Liver (tissue), 3 donors: Measurements from ENCODE around the gene DLG4.

ENCODE experiments used
- EGR1 ChIP-seq, 2 donors: IDR thresholded peaks; 2 replicates each; pipeline ENCODE4 v1.6.1; 2016 to 2018; ENCODE audit warnings: antibody characterized with exemption in 2 of 2, low read depth in 2 of 2
- FOXA1 ChIP-seq: IDR thresholded peaks from 2 replicates; pipeline ENCODE4 v1.6.1; 2016; ENCODE audit warnings: antibody characterized with exemption
- FOXA2 ChIP-seq: IDR thresholded peaks from 2 replicates; pipeline ENCODE4 v1.6.1; 2016; ENCODE audit warnings: antibody characterized with exemption
- HNF4G ChIP-seq: IDR thresholded peaks from 2 replicates; pipeline ENCODE4 v1.6.1; 2016; ENCODE audit warnings: antibody characterized with exemption
- JUND ChIP-seq, 2 donors: IDR thresholded peaks; 2 replicates each; pipeline ENCODE4 v1.6.1; 2016; ENCODE audit warnings: antibody characterized with exemption in 2 of 2
- RAD21 ChIP-seq, 2 donors: IDR thresholded peaks; 2 replicates each; pipeline ENCODE4 v1.6.1; 2016; ENCODE audit warnings: antibody characterized with exemption in 2 of 2, mild to moderate bottlenecking in 2 of 2
- REST ChIP-seq: IDR thresholded peaks from 2 replicates; pipeline ENCODE4 v1.6.1; 2016; ENCODE audit warnings: antibody characterized with exemption, mild to moderate bottlenecking
- SP1 ChIP-seq: IDR thresholded peaks from 2 replicates; pipeline ENCODE4 v1.6.1; 2018; ENCODE audit warnings: antibody characterized with exemption, mild to moderate bottlenecking
- TAF1 ChIP-seq: conservative IDR thresholded peaks from 2 replicates; pipeline ENCODE4 v1.6.1; 2016; ENCODE audit warnings: antibody characterized with exemption, mild to moderate bottlenecking
- YY1 ChIP-seq: IDR thresholded peaks from 2 replicates; pipeline ENCODE4 v1.6.1; 2016; ENCODE audit warnings: antibody characterized with exemption, mild to moderate bottlenecking
- ZBTB33 ChIP-seq: IDR thresholded peaks from 2 replicates; pipeline ENCODE4 v1.6.1; 2016; ENCODE audit warnings: antibody characterized with exemption
- TF ChIP-seq, protein P1 (sequence below): fragments of 150-350 bp; IDR thresholded peaks from 2 replicates; pipeline ENCODE4 v1.5.1; 2017; ENCODE audit warnings: improper control_type of control experiment, low read depth, low read length; ENCODE audit not compliant: missing input control
- TF ChIP-seq, protein P2 (sequence below): IDR thresholded peaks from 2 replicates; pipeline ENCODE4 v1.6.1; 2016; ENCODE audit warnings: antibody characterized with exemption
- TF ChIP-seq, protein P3 (sequence below): IDR thresholded peaks from 2 replicates; pipeline ENCODE4 v1.6.1; 2016; ENCODE audit warnings: antibody characterized with exemption
- donor health status: healthy.
- donor health status: healthy.

DNA sequence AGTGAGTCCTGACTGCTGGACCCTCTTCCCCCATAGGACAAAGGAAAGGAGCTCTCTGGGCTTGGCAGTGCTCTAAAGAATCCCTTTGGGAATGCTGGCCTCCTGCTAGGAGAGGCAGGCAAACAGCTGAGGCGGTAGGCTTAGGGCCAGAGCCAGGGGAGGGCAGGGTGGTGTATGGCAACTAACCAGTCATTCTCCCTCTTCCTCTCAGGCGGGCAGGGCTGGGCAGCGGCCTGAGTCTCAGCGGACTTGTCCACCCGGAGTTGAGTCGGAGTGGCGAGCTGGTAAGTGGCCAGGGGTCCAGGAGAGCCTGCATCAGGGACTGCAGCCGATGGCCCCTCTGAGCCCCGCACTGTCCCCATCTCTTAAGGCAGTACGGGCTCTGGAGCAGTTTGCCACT is 4.5 kb upstream of the DLG4 start:
- TF ChIP-seq EGR1 (IDR thresholded peaks at IDR 0.05; ENCODE audit: low read depth in 2 of 2) (no peak), FOXA2 (no peak), YY1 (no peak), TAF1 (no peak), ZBTB33 (no peak), JUND (IDR thresholded peaks at IDR 0.05) (no peak), RAD21 (IDR thresholded peaks at IDR 0.05) (no peak), SP1 (no peak), FOXA1 (no peak), REST (no peak), HNF4G (no peak)
- TF ChIP-seq, protein P1, sequence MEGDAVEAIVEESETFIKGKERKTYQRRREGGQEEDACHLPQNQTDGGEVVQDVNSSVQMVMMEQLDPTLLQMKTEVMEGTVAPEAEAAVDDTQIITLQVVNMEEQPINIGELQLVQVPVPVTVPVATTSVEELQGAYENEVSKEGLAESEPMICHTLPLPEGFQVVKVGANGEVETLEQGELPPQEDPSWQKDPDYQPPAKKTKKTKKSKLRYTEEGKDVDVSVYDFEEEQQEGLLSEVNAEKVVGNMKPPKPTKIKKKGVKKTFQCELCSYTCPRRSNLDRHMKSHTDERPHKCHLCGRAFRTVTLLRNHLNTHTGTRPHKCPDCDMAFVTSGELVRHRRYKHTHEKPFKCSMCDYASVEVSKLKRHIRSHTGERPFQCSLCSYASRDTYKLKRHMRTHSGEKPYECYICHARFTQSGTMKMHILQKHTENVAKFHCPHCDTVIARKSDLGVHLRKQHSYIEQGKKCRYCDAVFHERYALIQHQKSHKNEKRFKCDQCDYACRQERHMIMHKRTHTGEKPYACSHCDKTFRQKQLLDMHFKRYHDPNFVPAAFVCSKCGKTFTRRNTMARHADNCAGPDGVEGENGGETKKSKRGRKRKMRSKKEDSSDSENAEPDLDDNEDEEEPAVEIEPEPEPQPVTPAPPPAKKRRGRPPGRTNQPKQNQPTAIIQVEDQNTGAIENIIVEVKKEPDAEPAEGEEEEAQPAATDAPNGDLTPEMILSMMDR = no peak
- TF ChIP-seq, protein P2, sequence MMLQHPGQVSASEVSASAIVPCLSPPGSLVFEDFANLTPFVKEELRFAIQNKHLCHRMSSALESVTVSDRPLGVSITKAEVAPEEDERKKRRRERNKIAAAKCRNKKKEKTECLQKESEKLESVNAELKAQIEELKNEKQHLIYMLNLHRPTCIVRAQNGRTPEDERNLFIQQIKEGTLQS = no peak
- TF ChIP-seq, protein P3, sequence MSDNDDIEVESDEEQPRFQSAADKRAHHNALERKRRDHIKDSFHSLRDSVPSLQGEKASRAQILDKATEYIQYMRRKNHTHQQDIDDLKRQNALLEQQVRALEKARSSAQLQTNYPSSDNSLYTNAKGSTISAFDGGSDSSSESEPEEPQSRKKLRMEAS = no peak
